ENCODE measurements around the gene JDP2. TPM values are rescaled to one million over a fixed set of nuclear protein-coding genes. Genes with fewer than 3 reads are reported as not detected.

Gene JDP2
- total and polyA plus RNA-seq, 7 donors = 11.0 to 73.2 (median 37.2) TPM

DNA sequence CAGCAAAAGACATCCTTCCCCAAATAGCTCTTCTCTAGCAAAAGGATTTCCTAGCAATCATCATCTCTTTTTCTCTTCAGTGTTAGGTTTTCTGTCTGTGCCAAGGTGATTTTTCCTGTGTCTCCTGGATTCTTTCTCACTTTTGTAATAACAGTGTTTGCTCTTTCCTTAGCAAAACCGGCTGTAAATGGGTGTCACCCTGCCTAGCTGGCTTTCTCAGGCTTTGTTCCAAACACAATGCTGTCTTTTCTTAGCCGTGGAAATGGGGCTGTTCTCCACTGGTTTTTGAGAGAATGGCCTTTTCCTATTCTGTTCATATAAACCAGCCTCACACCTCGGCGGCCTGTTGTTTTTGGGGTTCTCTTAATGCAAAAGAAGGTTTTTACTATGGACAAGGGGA, 21.9 kb downstream of the JDP2 start:
- DNase-seq (no peak), ATAC-seq (no peak)
- peaks cover 98% of the 10 kb centered on the region for H3K4me1 ChIP-seq
- 29 to 43% (median 31%) methylated on average over 4 of the region's 4 CpGs for WGBS, 3 donors
- no peaks in the 10 kb centered on the region for H3K9me3 ChIP-seq
- no peak overlapping the region for H3K4me3 ChIP-seq
- TF ChIP-seq, protein P1, sequence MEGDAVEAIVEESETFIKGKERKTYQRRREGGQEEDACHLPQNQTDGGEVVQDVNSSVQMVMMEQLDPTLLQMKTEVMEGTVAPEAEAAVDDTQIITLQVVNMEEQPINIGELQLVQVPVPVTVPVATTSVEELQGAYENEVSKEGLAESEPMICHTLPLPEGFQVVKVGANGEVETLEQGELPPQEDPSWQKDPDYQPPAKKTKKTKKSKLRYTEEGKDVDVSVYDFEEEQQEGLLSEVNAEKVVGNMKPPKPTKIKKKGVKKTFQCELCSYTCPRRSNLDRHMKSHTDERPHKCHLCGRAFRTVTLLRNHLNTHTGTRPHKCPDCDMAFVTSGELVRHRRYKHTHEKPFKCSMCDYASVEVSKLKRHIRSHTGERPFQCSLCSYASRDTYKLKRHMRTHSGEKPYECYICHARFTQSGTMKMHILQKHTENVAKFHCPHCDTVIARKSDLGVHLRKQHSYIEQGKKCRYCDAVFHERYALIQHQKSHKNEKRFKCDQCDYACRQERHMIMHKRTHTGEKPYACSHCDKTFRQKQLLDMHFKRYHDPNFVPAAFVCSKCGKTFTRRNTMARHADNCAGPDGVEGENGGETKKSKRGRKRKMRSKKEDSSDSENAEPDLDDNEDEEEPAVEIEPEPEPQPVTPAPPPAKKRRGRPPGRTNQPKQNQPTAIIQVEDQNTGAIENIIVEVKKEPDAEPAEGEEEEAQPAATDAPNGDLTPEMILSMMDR (IDR thresholded peaks at IDR 0.05) = no peak
- H3K27me3 ChIP-seq (ENCODE audit: insufficient read depth in 3 of 3, low read length in 2 of 3) = no peaks in the 10 kb centered on the region
- intact Hi-C loops (cut with DNase I) = no loop called here
- peaks cover 2 to 18% of the 10 kb centered on the region in 2 donors for H3K36me3 ChIP-seq (ENCODE audit: insufficient read depth in 1 of 2, low read depth in 1 of 2)
- H3K27ac ChIP-seq = peak overlapping the region; percentile 30

DNA sequence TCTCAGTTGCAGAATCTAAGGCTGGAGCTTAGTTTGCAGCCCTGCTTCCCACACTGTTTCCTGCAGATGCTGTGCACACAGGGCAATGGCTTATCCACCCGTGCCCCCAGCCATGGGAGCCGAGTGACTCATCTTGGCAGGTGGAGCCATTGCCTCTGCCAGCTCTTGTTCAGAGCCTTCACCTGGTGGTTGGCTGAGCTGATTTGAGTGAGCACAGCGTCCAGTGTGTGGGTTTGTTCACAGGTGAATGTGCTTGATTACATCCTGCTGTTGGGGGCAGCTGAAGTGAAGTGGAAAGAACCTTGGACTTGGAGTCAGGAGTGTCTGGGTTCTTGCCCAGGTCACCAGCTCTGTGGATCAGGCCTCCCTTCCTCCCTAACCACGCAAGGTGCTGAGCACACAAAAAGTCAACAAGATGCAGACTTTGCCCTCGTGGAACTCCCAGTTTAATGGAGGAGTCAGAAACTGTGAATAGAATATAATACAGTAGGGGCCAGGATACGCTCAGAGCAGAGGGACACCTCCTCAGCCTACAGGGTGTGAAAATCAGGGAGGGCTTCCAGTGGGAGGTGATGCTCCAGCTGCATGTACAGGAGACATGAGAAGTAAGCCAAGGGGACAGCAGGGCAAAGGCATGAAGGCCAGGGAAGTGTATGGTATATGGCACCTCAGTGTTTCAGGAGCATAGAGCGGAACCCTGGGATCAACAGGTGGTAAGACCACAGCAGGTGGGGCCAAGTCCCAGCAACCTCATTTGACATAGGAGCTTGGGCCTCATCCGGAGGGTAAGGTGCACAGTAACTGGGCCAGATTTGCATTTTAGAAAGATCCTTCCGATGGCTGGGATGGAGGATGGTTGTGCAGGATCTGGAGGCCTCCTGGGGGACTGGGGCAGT, 22.8 kb downstream of the JDP2 start:
- H3K4me3 ChIP-seq = no peak overlapping the region
- intact Hi-C loops (cut with DNase I) = no loop called here
- peak; percentile 71 to 88 for DNase-seq
- H3K4me1 ChIP-seq = peaks cover 98% of the 10 kb centered on the region
- H3K27ac ChIP-seq = peak overlapping the region; percentile 30
- 50 to 66% (median 53%) methylated on average over 9 of the region's 9 CpGs for WGBS, 3 donors
- peak; percentile 74 to 90 (median 82) for ATAC-seq
- TF ChIP-seq, protein P1 (IDR thresholded peaks at IDR 0.05) = no peak
- H3K27me3 ChIP-seq (ENCODE audit: insufficient read depth in 3 of 3, low read length in 2 of 3) = no peaks in the 10 kb centered on the region
- H3K36me3 ChIP-seq (ENCODE audit: insufficient read depth in 1 of 2, low read depth in 1 of 2) = peaks cover 0 to 11% of the 10 kb centered on the region in 2 donors
- no peaks in the 10 kb centered on the region for H3K9me3 ChIP-seq

DNA sequence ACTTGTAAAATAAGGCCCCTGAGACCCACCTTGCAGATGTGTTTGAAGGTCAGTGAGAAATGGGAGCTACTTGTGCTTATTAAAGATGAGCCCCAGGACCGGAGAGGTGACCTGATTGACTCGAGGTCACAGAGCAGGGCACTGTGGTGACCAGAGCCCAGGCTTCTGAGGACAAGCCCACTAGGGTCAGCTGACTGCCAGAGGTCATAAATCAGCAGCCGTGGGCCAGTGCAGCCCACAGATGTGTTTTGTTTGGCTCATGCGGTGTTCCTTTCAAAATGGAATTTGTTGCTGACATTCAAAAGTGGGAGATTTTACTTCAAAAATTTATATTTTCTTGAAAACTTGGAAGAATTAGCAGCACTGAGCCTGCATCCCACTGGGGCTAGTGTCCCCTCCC, 24.5 kb downstream of the JDP2 start:
- no peak overlapping the region for H3K4me3 ChIP-seq
- peaks cover 97% of the 10 kb centered on the region for H3K4me1 ChIP-seq
- no peak for ATAC-seq
- TF ChIP-seq, protein P1 (IDR thresholded peaks at IDR 0.05) = no peak
- H3K27me3 ChIP-seq (ENCODE audit: insufficient read depth in 3 of 3, low read length in 2 of 3) = no peaks in the 10 kb centered on the region
- no peaks in the 10 kb centered on the region for H3K9me3 ChIP-seq
- 22 to 44% (median 29%) methylated on average over 4 of the region's 4 CpGs for WGBS, 3 donors
- intact Hi-C loops (cut with DNase I) = no loop called here
- peak in 1 of 2 donors; percentile 65 for DNase-seq
- H3K27ac ChIP-seq = peak overlapping the region; percentile 81
- H3K36me3 ChIP-seq (ENCODE audit: insufficient read depth in 1 of 2, low read depth in 1 of 2) = peaks cover 0 to 17% of the 10 kb centered on the region in 2 donors

DNA sequence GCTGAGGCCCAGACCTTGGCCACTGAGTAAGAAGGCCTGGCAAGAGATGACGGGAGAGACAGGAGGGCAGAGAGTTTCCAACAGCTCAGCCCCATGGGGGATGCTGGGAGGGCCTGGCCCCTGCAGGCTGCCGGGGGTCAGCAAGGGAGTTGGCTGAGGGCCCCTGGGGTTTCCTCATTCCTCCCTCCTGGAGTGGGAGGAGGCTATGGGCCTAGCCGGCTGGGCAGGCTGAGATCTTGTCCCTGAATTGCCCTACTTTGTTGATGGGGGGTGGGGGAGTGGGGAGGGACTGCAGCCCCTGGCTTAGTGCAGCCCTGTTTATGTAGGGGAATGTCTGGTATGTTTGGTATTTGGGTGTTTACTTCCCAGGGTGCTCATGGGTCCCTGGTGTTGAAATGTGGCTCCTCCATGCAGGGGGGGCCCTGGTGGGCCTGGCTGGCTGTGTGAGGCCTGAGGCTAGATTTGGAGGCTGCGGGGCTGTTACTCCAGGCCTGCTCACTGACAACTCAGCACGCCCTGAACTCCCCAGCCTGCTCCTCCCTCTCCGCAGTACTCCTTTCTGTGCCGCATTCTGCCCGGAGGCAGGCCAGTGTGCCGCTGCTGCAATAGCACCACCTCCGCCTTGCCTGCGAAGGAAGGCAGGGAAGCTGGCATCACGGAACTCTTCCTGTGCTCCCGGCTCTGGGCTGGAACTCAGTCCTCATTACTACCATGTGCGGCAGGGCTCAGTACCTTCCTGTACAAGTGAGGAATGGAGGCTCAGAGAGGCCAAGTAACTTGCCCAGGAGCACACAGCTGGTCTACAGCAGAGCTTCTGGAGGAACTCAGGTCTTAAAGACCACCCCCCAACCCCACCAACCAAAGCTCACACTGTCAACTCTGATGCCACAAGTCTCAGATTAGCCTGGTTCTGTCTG, 25.3 kb downstream of the JDP2 start:
- Histone ChIP-seq H3K27ac (peak overlapping the region; percentile 81), H3K36me3 (ENCODE audit: insufficient read depth in 1 of 2, low read depth in 1 of 2) (peaks cover 0 to 13% of the 10 kb centered on the region in 2 donors), H3K4me1 (peaks cover 97% of the 10 kb centered on the region), H3K27me3 (ENCODE audit: insufficient read depth in 3 of 3, low read length in 2 of 3) (no peaks in the 10 kb centered on the region), H3K4me3 (no peak overlapping the region), H3K9me3 (no peaks in the 10 kb centered on the region)
- WGBS, 3 donors = 28 to 50% (median 32%) methylated on average over 13 to 14 of the region's 14 CpGs
- ATAC-seq (peak; percentile 12 to 22 (median 20)), DNase-seq (peak; percentile 75 to 84)
- intact Hi-C loops (cut with DNase I) = no loop called here
- TF ChIP-seq, protein P1 (IDR thresholded peaks at IDR 0.05) = no peak
